Effector memory CD4-positive, alpha-beta T cell (primary cell): ENCODE data around the gene DDIT4.
"Not testable (repeated sequence)": the region's sequence is repeated elsewhere in the genome, so short reads cannot be mapped to it uniquely, and the experiment has no call there.

Experiments used
- DNase-seq, 3 donors: peaks; one replicate each; pipeline ENCODE4 v3.0.0-alpha.2; 2020
- H3K27ac ChIP-seq: 2 replicates; pipeline ENCODE4 v1.7.0; 2013; ENCODE audit warnings: mild to moderate bottlenecking, low read length, moderate library complexity; ENCODE audit not compliant: insufficient read depth, poor library complexity, severe bottlenecking
- H3K27me3 ChIP-seq: replicated peaks from 2 replicates; pipeline ENCODE4 v1.7.0; 2013; ENCODE audit warnings: mild to moderate bottlenecking, low read length; ENCODE audit not compliant: insufficient read depth, control insufficient read depth, poor library complexity, severe bottlenecking
- H3K36me3 ChIP-seq: 2 replicates; pipeline ENCODE4 v1.7.0; 2013; ENCODE audit warnings: mild to moderate bottlenecking, low read length, moderate library complexity; ENCODE audit not compliant: control insufficient read depth, insufficient read depth
- H3K4me1 ChIP-seq: 2 replicates; pipeline ENCODE4 v1.7.0; 2013; ENCODE audit warnings: low read length, mild to moderate bottlenecking; ENCODE audit not compliant: control insufficient read depth, insufficient read depth, poor library complexity, severe bottlenecking
- H3K4me3 ChIP-seq: 2 replicates; pipeline ENCODE4 v1.7.0; 2013; ENCODE audit warnings: low read length, low read depth, mild to moderate bottlenecking; ENCODE audit not compliant: insufficient read depth, poor library complexity, severe bottlenecking
- H3K9me3 ChIP-seq: 2 replicates; pipeline ENCODE4 v1.7.0; 2013; ENCODE audit warnings: mild to moderate bottlenecking, low read length, moderate library complexity; ENCODE audit not compliant: control insufficient read depth

DDIT4 gene

DNA sequence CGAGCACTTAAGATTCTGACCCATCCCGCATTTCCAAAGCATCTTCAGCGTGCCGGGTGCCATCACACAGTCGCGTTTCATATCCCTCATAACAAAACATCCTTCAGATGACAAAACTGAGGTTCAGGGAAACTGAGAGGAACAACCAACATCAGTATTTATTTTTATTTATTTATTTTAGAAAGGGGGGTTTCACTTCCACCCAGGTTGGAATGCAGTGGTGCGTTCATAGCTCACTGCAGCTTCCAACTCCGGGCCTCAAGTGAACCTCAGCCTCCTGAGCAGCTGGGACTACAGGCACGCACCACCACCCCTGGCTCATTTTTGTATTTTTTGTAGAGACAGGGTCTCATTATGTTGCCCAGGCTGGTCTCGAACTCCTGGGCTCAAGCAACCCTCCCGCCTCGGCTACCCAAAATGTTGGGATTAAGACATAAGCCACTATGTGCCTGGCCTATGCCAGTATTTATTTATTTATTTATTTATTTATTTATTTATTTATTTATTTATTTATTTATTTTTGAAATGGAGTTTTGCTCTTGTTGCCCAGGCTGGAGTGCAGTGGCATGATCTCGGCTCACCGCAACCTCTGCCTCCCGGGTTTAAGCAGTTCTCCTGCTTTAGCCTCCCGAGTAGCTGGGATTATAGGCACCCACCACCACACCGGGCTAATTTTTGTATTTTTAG is 24.4 kb upstream of the DDIT4 start:
- H3K4me1 ChIP-seq = peaks cover 67% of the 10 kb centered on the region
- not testable (repeated sequence) for H3K9me3 ChIP-seq, H3K27me3 ChIP-seq, H3K36me3 ChIP-seq, DNase-seq
- H3K27ac ChIP-seq = peak overlapping the region; percentile 62
- peak overlapping the region; percentile 19 for H3K4me3 ChIP-seq

DNA sequence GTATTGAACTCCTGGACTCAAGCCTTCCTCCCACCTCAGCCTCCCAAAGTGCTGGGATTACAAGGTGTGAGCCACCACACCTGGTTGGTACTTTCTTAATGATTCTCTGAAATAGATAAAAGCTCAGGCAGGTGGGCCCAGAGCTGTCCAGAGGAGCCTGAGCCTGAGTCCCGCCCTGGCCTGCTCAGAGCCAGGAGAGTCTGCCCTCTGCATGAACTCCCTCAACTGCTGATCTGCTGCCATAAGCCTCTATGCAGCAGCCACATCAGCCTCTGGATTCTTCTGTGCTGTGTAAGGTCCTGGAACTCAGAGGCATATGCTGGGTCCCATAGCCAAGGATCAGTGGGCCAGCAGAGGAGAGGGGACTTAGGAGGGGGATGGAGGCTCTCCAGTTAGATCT is 23.1 kb upstream of the DDIT4 start:
- H3K9me3 ChIP-seq = no peaks in the 10 kb centered on the region
- peaks cover 66% of the 10 kb centered on the region for H3K4me1 ChIP-seq
- H3K4me3 ChIP-seq = no peak overlapping the region
- no peak for DNase-seq
- no peaks in the 10 kb centered on the region for H3K36me3 ChIP-seq
- peak overlapping the region; percentile 28 for H3K27ac ChIP-seq
- no peaks in the 10 kb centered on the region for H3K27me3 ChIP-seq

DNA sequence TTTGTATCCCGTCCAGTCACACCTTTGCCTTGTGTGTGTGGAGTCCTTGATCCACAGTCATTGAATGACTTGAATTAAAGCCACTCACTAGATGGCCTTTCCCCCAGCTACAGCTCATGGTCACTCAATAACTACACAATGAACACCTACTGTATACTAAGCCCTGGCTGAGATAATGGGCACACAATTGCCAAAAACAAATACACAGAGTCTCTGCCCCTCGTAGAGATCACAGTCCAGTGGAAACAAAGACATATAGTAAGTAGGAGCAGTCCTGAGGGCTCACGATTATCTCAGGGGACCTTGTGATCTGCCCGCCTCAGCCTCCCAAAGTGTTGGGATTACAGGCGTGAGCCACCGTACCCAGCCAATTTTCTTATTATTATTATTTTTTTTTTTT is 22.1 kb upstream of the DDIT4 start:
- Histone ChIP-seq H3K36me3 (no peaks in the 10 kb centered on the region), H3K27me3 (no peaks in the 10 kb centered on the region), H3K4me1 (peaks cover 61% of the 10 kb centered on the region)

DNA sequence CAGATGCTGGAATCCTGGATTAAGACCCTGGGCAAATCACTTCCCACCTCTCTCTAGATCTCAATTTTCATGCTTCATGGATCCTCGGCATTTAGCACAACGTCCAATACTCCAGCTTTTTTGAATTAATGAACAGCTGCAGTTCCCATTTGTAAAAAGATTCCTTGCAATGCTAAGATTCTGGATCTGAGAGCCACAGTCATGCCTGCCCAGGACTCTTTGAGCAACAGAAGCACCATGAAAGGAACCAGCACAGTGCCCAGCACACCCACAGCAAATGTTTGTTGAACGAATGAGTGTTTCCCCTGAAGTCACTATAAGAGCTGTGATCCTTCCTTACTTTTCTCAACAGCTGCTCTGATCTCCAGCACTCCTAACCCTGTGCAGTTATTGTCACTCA is 20.8 kb upstream of the DDIT4 start:
- H3K27me3 ChIP-seq = no peaks in the 10 kb centered on the region
- H3K27ac ChIP-seq = no peak overlapping the region
- H3K9me3 ChIP-seq = no peaks in the 10 kb centered on the region
- peaks cover 52% of the 10 kb centered on the region for H3K4me1 ChIP-seq
- H3K36me3 ChIP-seq = no peaks in the 10 kb centered on the region
- DNase-seq = no peak
- H3K4me3 ChIP-seq = no peak overlapping the region

More for the DNA sequence above, 22.1 kb upstream of the DDIT4 start:
- Histone ChIP-seq H3K4me3 (no peak overlapping the region), H3K27ac (no peak overlapping the region), H3K9me3 (no peaks in the 10 kb centered on the region)
- no peak for DNase-seq

DNA sequence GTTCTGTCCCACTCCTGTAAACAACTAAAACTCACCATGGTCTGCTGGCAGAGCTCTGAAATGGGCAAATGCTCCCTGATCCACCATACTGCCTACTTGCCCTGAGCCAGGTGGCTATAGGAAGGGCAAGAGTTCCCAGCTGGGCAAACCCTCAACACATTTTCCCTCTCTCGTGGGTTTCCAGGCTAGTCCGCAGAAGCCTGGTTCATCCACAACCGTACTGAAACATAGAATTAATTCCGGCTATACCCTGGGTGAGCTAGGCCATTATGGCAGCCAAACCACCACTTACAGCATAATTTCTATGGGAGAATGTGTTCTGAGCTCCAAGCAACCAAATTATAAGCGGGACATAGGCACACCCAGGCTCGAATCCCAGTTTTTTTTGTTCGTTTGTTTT is 20.1 kb upstream of the DDIT4 start:
- no peaks in the 10 kb centered on the region for H3K36me3 ChIP-seq
- peaks cover 50% of the 10 kb centered on the region for H3K4me1 ChIP-seq
- no peaks in the 10 kb centered on the region for H3K27me3 ChIP-seq

DNA sequence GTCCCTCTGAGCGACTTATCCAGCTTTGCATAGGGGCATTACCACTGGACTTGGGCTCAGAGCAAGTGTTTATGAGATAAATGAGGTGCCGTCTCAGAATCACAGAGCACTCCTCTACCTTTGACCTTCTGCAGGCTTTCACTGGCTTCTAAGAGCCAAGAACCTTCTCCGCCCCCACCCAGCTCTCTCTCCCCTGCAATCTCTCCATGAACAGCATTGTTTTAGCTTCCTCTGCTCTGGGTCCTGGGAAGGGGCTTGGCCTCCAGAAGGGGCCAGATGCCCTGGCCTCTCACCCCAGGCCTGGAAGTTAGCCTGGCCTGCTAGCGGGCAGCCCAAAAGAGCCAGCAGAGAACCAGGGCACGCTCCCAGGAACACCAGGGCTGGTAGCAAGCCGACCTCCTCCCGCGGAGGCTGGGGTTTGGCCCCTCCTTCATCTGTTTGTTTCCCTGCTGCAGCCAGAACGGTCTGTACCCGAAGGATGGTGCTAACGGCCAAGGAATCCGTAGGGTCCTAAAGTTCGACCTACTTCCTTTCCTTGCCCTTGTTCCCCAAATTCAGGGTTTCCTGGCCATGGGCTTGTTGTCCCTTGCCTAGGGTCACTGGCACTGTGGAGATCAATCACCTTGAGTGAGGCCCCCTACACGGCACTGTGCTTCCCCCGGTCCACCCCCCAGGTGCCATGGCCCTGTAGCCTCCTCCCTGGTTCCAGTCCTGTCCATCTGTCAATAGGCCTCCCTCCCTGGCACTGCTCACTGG is 18.7 kb upstream of the DDIT4 start:
- Histone ChIP-seq H3K9me3 (no peaks in the 10 kb centered on the region), H3K27me3 (no peaks in the 10 kb centered on the region), H3K36me3 (no peaks in the 10 kb centered on the region), H3K27ac (peak overlapping the region; percentile 42), H3K4me3 (peak overlapping the region; percentile 9), H3K4me1 (peaks cover 53% of the 10 kb centered on the region)
- no peak for DNase-seq

More for the DNA sequence above, 20.1 kb upstream of the DDIT4 start:
- DNase-seq = no peak
- Histone ChIP-seq H3K4me3 (no peak overlapping the region), H3K27ac (no peak overlapping the region), H3K9me3 (no peaks in the 10 kb centered on the region)

DNA sequence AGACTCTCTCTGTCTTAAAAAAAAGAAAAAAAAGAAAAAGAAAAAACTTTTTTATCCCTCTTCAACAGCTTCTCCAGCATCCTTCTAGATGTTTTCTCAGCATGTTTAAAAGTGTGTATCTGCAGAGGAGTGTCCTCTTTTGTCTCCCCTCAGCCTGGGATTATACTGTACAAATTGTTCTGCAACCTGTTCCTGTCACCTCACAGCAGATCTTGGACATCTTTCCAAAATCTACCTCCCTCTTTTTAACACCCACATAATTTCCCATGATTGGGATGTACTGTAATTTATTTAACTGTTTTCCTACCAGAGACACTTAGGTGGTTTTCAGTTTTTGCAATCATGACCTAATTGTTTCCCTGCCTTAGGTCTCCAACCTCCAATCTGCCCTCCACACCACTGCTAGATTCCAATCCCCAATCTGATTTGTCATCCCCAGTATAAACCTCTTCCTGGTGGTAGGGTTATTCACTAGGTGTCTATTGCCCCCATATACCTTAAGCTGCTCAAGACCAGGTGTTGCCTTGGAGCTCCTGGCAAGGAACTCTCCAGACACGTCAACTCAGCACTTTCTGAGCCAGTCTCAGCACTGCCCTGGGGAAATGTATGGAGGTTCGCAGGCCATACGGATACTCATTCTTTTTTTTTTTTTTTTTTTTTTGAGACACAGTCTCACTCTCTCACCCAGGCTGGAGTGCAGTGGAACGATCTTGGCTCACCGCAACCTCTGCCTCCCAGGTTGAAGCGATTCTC is 17.6 kb upstream of the DDIT4 start:
- H3K4me1 ChIP-seq = peaks cover 56% of the 10 kb centered on the region
- H3K27me3 ChIP-seq = no peaks in the 10 kb centered on the region
- H3K27ac ChIP-seq = no peak overlapping the region
- no peaks in the 10 kb centered on the region for H3K36me3 ChIP-seq
- no peaks in the 10 kb centered on the region for H3K9me3 ChIP-seq
- no peak overlapping the region for H3K4me3 ChIP-seq
- DNase-seq = no peak

DNA sequence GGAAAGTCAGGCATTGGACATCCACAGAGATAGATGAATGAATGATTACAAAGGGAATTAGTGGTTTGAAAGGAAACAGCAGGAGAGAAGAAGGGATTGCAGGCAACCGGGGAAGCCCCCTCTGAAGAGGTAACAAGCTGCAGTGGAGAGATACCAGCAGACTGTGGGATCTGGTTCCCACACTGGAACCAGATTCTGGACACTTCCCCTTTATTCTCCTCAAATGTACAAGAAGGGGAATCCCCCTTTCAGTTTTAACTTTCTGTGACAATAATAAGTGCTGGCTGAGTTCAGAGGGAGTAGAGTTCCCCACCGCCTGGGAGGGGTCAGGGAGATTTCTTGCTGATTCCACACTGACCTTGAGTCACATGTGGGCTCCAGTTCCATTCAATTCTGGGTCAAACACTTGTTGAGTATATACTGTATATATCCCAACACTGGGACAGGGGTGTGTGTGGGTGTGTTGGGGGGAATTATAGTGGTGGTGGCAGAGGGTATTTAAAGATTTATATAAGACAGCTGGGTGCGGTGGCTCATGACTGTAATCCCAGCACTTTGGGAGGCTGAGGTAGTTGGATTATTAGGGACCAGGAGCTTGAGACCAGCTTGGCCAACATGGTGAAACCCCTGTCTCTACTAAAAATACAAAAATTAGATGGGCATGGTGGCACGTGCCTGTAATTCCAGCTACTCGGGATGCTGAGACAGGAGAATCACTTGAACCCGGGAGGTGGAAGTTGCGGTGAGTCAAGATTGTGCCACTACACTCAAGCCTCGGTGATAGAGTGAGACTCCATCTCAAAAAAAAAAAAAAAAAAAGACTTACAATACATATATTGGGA is 16.5 kb upstream of the DDIT4 start:
- no peak for DNase-seq
- no peak overlapping the region for H3K27ac ChIP-seq
- H3K9me3 ChIP-seq = no peaks in the 10 kb centered on the region
- H3K4me3 ChIP-seq = no peak overlapping the region
- no peaks in the 10 kb centered on the region for H3K27me3 ChIP-seq
- peaks cover 67% of the 10 kb centered on the region for H3K4me1 ChIP-seq
- no peaks in the 10 kb centered on the region for H3K36me3 ChIP-seq

DNA sequence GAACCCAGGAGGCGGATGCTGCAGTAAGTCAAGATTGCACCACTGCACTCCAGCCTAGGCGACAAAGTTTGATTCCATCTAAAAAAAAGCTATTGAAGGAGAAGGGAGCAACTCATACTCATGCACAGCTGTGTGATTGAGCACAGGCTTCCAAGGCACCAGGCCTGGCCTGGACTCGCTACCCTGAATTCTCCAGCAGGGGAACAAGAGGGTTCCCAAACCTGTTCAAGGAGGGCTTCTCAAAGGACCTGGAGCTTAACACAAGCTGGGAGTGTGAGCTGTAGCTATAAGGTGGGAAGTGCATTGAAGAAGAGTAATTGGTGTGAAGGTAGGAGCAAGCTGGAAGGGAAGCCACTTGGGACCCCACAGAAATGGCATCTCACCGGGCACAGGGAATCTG is 15.1 kb upstream of the DDIT4 start:
- Histone ChIP-seq H3K36me3 (no peaks in the 10 kb centered on the region), H3K27me3 (no peaks in the 10 kb centered on the region), H3K9me3 (no peaks in the 10 kb centered on the region), H3K4me3 (no peak overlapping the region), H3K4me1 (peaks cover 70% of the 10 kb centered on the region), H3K27ac (no peak overlapping the region)
- DNase-seq = no peak
